ENCODE results near the gene POPDC2.

Gene POPDC2

GRCh38 chr3:119636249-119636648 lies 24.1 kb downstream of the POPDC2 start:
- TF ChIP-seq TAF1 (IDR thresholded peaks at IDR 0.05; ENCODE audit: borderline replicate concordance, insufficient read depth, low read length) (no peak), SIN3A (IDR thresholded peaks at IDR 0.05; ENCODE audit: borderline replicate concordance, insufficient read depth, low read length) (no peak), POLR2AphosphoS5 (IDR thresholded peaks at IDR 0.05; ENCODE audit: low read depth, low read length) (no peak), REST (IDR thresholded peaks at IDR 0.05; ENCODE audit: insufficient read depth in 1 of 2, low read depth in 2 of 2, low read length in 2 of 2) (no peak), FOXP2 (optimal IDR thresholded peaks at IDR 0.05; ENCODE audit: borderline replicate concordance, extremely low read depth, extremely low read length, insufficient read depth) (no peak)

- TF ChIP-seq FOXP2 (optimal IDR thresholded peaks at IDR 0.05; ENCODE audit: borderline replicate concordance, extremely low read depth, extremely low read length, insufficient read depth) (no peak), SIN3A (IDR thresholded peaks at IDR 0.05; ENCODE audit: borderline replicate concordance, insufficient read depth, low read length) (no peak), TAF1 (IDR thresholded peaks at IDR 0.05; ENCODE audit: borderline replicate concordance, insufficient read depth, low read length) (no peak), REST (IDR thresholded peaks at IDR 0.05; ENCODE audit: insufficient read depth in 1 of 2, low read depth in 2 of 2, low read length in 2 of 2) (no peak)
These were observed 24.7 kb downstream of the POPDC2 start for GRCh38 chr3:119635719-119636118.

- no peak for TF ChIP-seq POLR2AphosphoS5 (IDR thresholded peaks at IDR 0.05; ENCODE audit: low read depth, low read length)
- TF ChIP-seq TAF1 (IDR thresholded peaks at IDR 0.05; ENCODE audit: borderline replicate concordance, insufficient read depth, low read length), result no peak
- no peak for TF ChIP-seq REST (IDR thresholded peaks at IDR 0.05; ENCODE audit: insufficient read depth in 1 of 2, low read depth in 2 of 2, low read length in 2 of 2)
- no peak for TF ChIP-seq FOXP2 (optimal IDR thresholded peaks at IDR 0.05; ENCODE audit: borderline replicate concordance, extremely low read depth, extremely low read length, insufficient read depth)
- TF ChIP-seq SIN3A (IDR thresholded peaks at IDR 0.05; ENCODE audit: borderline replicate concordance, insufficient read depth, low read length), result no peak
These were observed 27.6 kb downstream of the POPDC2 start for GRCh38 chr3:119632829-119633228.

- TF ChIP-seq TAF1 (IDR thresholded peaks at IDR 0.05; ENCODE audit: borderline replicate concordance, insufficient read depth, low read length) (no peak), POLR2AphosphoS5 (IDR thresholded peaks at IDR 0.05; ENCODE audit: low read depth, low read length) (no peak), REST (IDR thresholded peaks at IDR 0.05; ENCODE audit: insufficient read depth in 1 of 2, low read depth in 2 of 2, low read length in 2 of 2) (no peak), FOXP2 (optimal IDR thresholded peaks at IDR 0.05; ENCODE audit: borderline replicate concordance, extremely low read depth, extremely low read length, insufficient read depth) (no peak), SIN3A (IDR thresholded peaks at IDR 0.05; ENCODE audit: borderline replicate concordance, insufficient read depth, low read length) (no peak)
These were observed 28.2 kb downstream of the POPDC2 start for GRCh38 chr3:119632216-119632615.

- TF ChIP-seq POLR2AphosphoS5 (IDR thresholded peaks at IDR 0.05; ENCODE audit: low read depth, low read length) (no peak), FOXP2 (optimal IDR thresholded peaks at IDR 0.05; ENCODE audit: borderline replicate concordance, extremely low read depth, extremely low read length, insufficient read depth) (no peak), TAF1 (IDR thresholded peaks at IDR 0.05; ENCODE audit: borderline replicate concordance, insufficient read depth, low read length) (no peak), REST (IDR thresholded peaks at IDR 0.05; ENCODE audit: insufficient read depth in 1 of 2, low read depth in 2 of 2, low read length in 2 of 2) (no peak), SIN3A (IDR thresholded peaks at IDR 0.05; ENCODE audit: borderline replicate concordance, insufficient read depth, low read length) (no peak)
These were observed 28.9 kb downstream of the POPDC2 start for GRCh38 chr3:119631516-119631915.

All from PFSK-1 (cell line).